GM18505 (cell line): ENCODE measurements around the gene C2orf49.

Experiments
- ATAC-seq: cut with Tn5 transposase; IDR thresholded peaks from one replicate; pipeline ENCODE4 v1.9.1; 2021; ENCODE audit not compliant: unreplicated experiment
- POLR2A ChIP-seq: IDR thresholded peaks from 4 replicates; pipeline ENCODE4 v1.6.1; 2011; ENCODE audit warnings: borderline replicate concordance; ENCODE audit not compliant: insufficient read depth, insufficient read length; ENCODE audit errors: extremely low read depth

The C2orf49 gene

DNA sequence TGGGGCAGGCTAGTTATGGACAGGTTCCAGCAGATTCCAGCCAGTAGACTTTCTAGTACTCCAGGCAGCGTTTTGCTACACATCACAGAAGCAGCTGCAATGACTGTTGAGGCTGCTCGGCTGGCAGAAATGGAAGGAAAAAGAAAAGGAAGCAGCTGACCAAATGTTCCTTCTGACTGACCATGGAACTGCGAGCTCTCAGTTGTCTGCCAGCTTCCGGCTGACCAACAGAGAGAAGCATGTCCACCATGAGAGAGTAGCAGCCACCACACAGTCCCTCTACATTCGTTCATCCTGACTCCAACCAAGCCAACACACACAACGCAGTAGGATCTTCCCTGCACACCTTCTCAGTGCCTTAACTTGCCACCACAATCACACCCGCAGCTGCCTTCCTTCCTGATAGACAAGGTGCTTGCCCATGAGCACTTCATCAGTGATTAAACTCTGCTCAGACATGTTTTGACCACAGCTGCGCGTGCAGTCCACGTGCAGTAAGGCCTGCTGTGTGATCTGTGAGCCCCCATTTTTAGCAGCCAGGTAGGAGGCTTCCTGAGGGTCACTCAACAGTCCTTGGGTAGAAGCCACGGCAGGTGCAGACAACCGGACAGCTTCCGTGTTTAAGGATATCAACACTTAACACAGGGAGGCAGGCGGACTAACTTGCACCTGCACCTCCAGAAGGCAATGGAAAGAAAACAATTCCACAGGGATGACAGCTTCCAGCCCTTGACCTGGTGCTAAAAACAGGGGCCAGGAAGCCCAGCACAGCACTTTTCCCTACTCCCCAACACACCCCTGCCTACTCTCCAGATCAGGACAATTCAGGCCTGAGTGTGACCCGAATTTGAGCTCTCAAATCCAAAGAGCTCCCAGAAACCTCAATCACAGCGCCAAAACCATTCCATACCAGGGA is 8.8 kb upstream of the C2orf49 start:
- TF ChIP-seq POLR2A, result no peak

GRCh38 chr2:105329197-105329554 is 8.2 kb upstream of the C2orf49 start:
- no peak for ATAC-seq

More for the DNA sequence above, 8.8 kb upstream of the C2orf49 start:
- ATAC-seq, result no peak

DNA sequence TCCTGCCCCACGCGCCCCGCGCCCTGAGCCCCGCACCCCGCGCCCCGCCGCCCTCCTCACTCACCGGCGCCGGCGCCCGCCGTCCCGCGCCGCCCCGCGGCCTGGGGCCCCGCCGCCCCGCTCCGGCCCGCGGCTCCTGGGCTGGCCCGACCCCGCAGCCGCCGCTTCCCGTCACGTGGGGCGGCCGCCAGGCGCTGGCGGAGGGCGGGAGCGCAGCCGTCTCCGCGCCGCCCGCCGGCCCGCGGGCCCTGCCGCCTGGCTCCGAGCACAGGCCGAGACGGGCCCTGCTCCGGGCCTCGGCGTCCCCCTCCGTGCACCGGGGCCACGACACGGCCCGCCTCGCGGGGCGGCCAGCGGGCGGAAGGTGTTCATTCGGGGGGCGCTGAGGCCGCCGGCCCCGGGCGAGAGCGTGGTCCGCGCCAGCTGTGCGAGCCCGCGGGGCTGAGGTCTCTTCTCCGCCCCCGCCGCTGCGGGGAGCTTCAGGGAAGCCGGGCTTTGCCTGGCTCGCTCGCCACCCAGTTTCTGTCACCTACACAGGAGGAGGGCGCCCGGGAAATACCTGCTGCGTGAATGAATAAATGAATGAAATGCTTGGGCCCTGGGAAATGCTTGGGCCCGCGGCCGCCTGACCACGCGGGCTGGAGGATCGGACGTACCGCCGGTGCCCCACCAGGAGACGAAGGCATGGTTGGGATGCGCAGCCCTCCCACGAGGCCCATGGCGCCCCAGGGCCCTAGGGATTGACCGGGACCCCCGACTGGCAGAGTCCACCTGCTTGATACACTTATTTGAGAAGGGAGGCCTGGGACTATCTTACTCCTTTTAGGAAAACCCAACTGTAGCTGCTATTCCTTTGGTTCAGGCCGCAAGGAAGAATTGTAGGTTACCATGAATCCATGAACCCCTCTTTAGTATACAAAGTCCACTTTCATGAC is 7.5 kb upstream of the C2orf49 start, which contains the start of gene TGFBRAP1:
TGFBRAP1 (minus strand) TSS at position 175 of the 935 bp plus-strand sequence. CDS start 21,434 bp downstream, outside the sequence.
- peak; percentile 78 for TF ChIP-seq POLR2A
- peak; percentile 80 for ATAC-seq

More at GRCh38 chr2:105329197-105329554, 8.2 kb upstream of the C2orf49 start:
- TF ChIP-seq POLR2A, result no peak

- no peak for ATAC-seq
- TF ChIP-seq POLR2A, result no peak
Observed at GRCh38 chr2:105330681-105331375, 6.5 kb upstream of the C2orf49 start.

GRCh38 chr2:105334211-105334610 is 3.1 kb upstream of the C2orf49 start:
- TF ChIP-seq POLR2A, result no peak
- ATAC-seq, result no peak

DNA sequence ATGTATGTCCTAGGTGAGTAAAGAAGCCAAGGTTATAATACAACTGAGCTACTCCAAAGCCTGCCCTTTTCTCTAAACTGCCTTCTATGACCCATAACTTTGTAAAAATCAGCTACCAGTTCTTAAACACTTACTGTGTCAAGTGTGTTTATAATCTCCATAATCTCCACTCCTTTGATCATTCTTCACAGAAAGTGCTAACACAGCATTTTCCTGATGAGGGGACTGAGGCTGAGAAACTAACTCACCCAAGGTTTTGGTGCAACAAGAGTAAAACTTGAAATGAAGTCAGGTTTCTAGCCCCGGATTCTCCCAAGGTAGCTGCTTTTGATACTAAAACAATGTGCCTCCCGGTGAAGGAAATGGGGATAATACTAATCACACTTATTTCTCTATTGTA is 1.9 kb upstream of the C2orf49 start:
- TF ChIP-seq POLR2A, result no peak
- ATAC-seq, result no peak

GRCh38 chr2:105336786-105337121 is 586 bp upstream of the C2orf49 start:
- ATAC-seq, result no peak
- TF ChIP-seq POLR2A, result no peak

DNA sequence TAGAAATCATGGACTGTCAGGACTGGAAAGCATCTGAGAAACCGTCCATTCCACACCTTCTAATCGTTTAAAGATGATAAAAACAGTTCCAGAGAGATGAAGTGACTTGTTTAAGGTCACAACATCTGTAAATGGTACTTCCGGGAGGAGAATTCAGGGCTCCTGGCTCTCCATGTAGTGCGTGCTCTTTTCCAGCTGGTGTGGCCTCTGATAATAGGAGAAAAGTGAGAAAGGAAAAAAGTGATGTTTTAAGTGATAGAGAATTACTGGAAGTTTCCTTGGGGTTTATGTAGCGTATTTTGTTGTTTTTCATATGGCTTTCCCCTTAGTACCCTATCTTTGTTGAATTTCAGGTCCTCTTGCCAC is 663 bp downstream of the C2orf49 start:
- ATAC-seq, result peak; percentile 10
- TF ChIP-seq POLR2A, result no peak

- TF ChIP-seq POLR2A, result no peak
Observed at GRCh38 chr2:105339414-105339813, 2.1 kb downstream of the C2orf49 start.

DNA sequence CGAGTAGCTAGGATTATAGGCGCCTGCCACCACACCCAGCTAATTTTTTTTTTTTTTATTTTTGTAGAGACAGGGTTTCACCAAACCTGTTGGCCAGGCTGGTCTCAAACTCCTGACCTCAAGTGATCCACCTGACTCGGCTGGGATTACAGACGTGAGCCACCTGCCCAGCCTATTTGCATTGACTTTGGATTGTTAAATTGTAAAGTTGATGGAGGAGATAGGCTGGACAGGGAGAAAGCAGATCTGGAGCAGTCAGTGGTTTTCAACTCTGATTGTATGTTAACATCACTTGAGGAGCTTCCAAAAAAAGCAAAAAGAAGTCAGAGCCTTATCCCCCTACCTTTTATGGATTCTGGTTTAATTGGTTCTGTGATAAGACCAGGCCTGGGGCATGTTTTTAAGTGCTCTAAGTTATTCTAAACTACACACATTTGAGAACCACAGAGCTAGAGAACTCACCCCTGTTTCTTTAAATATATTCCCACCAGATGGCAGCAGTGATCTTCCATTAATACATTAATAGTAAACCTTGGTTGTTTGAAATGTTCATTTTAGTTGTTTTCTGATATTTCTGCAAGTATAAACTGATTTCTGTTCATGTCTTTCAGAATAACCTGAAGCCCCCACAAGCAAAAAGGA is 7.5 kb downstream of the C2orf49 start:
- ATAC-seq, result no peak
- no peak for TF ChIP-seq POLR2A

More at GRCh38 chr2:105339414-105339813, 2.1 kb downstream of the C2orf49 start:
- ATAC-seq, result no peak

DNA sequence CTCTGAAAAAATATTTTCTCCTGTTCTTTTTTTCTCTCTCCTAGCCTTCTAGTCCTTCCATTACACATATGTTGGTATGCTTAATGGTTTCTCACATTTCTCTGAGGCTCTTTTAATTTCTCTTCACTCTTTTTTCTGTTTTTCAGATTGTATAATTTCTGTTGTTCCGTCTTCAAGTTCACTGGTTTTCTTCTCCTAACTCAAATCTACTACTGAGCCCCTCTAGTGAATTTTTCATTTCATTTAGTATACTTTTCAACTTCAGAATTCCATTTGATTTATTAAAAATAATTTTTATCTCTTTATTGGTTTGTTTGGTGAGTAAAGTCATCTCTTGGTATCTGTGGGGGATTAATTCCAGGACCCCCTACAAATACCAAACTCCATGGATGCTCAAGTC is 19.8 kb downstream of the C2orf49 start:
- no peak for ATAC-seq
- TF ChIP-seq POLR2A, result no peak

- no peak for ATAC-seq
Observed at GRCh38 chr2:105358593-105358992, 21.3 kb downstream of the C2orf49 start.

More at GRCh38 chr2:105358593-105358992, 21.3 kb downstream of the C2orf49 start:
- no peak for TF ChIP-seq POLR2A
